HL-60 (cell line): Measurements from ENCODE around the gene DGCR8.
A peak's percentile ranks its signal among the peaks of the same experiment; 100 is the strongest.

Experiments used
- DNase-seq, 2 experiments: peaks; one replicate each; pipeline ENCODE4 v3.0.0-alpha.2; 2010 to 2020; ENCODE audit warnings: low read depth in 1 of 2, low spot score in 1 of 2
- H3K27ac ChIP-seq: fragments of 250-450 bp; sonication (Bioruptor Pico); replicated peaks from 2 replicates; pipeline ENCODE4 v1.5.1; 2020; ENCODE audit warnings: mild to moderate bottlenecking, moderate library complexity
- H3K27me3 ChIP-seq: fragments of 250-450 bp; sonication (Bioruptor Pico); 2 replicates; pipeline ENCODE4 v1.5.1; 2021; ENCODE audit warnings: mild to moderate bottlenecking, moderate library complexity; ENCODE audit not compliant: insufficient read depth, poor library complexity, severe bottlenecking
- H3K4me3 ChIP-seq: replicated peaks from 2 replicates; pipeline ENCODE4 v1.5.1; 2011; ENCODE audit warnings: mild to moderate bottlenecking, control low read depth, low read length; ENCODE audit not compliant: insufficient read depth
- GABPA ChIP-seq: IDR thresholded peaks from 2 replicates; pipeline ENCODE4 v1.6.1; 2012; ENCODE audit warnings: low read depth
- POLR2AphosphoS5 ChIP-seq: IDR thresholded peaks from 2 replicates; pipeline ENCODE4 v1.6.1; 2012; ENCODE audit warnings: low read depth
- SPI1 ChIP-seq: IDR thresholded peaks from 2 replicates; pipeline ENCODE4 v1.6.1; 2012; ENCODE audit warnings: low read depth, mild to moderate bottlenecking, borderline replicate concordance
- TF ChIP-seq, protein P1 (sequence below): IDR thresholded peaks from 2 replicates; pipeline ENCODE4 v1.6.1; 2012; ENCODE audit warnings: low read depth; ENCODE audit not compliant: insufficient replicate concordance
- TF ChIP-seq, protein P2 (sequence below): IDR thresholded peaks from one replicate; pipeline ENCODE4 v1.5.1; 2011; ENCODE audit warnings: low read length, control low read depth, inconsistent platforms; ENCODE audit not compliant: insufficient read depth

Gene DGCR8

DNA sequence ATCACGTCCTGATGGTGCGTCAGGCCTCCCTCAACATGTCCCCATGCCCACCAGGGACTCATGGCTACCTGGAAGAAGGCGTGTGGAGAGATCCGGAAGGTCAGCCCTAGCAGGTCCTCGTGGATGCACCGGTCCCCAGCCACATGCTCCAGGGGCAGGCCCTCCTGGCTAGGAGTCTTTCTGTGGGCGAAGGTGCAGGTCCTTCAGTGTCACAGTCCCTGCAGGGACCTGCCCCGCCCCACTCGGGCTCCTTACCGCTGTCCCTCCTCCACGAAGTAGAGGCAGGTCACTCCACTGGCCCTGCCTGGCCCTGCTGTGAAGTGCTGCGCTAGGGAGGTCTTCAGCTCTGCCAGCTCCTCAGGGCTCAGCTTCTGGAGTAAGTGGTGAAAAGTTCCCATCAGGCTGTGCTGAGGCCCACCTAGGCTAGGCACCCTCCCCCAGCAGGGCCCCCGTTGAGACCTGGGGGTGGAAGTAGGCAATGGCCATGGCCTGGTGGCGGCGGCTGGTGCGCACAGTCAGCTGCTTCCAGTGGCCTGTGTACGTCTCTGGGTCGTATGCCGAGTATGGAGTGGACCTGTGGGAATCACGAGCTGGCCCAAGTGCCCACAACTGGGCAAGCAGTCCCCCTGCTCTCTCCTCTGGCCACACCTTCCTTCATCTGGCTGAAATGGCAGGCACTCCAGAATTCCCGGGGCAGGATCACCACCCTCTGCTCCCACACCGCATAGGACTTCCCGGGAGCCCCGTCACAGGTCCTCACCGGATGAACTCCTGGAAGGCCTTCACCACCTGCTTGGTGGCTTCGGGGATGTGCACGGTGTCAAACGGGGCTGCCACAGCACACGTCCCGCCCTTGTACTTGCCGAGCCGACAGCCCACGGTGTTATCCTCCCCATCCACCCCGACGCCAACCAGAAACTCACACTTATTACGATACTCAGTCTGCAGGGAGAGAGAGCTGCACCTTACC lies 34.8 kb downstream of the DGCR8 start:
- no peak for DNase-seq
- peak; percentile 13; the same call in 1 of the 2 replicates for TF ChIP-seq POLR2AphosphoS5
- TF ChIP-seq GABPA, result no peak
- no peak for TF ChIP-seq SPI1
- no peaks in the 10 kb centered on the region for H3K27me3 ChIP-seq
- H3K4me3 ChIP-seq, result no peak overlapping the region
- peak overlapping the region; percentile 90 for H3K27ac ChIP-seq

GRCh38 chr22:20115691-20116375 lies 35.8 kb downstream of the DGCR8 start, which contains the start of gene RANBP1:
Gene RANBP1, plus strand, starts transcription at chr22:20116104. Its CDS starts 81 bp downstream, at chr22:20116185.
- Histone ChIP-seq H3K27ac (peak within 1 kb of the TSS; percentile 90), H3K4me3 (peak within 1 kb of the TSS; percentile 98), H3K27me3 (no peaks in the 10 kb centered on the region)
- TF ChIP-seq, protein P1, sequence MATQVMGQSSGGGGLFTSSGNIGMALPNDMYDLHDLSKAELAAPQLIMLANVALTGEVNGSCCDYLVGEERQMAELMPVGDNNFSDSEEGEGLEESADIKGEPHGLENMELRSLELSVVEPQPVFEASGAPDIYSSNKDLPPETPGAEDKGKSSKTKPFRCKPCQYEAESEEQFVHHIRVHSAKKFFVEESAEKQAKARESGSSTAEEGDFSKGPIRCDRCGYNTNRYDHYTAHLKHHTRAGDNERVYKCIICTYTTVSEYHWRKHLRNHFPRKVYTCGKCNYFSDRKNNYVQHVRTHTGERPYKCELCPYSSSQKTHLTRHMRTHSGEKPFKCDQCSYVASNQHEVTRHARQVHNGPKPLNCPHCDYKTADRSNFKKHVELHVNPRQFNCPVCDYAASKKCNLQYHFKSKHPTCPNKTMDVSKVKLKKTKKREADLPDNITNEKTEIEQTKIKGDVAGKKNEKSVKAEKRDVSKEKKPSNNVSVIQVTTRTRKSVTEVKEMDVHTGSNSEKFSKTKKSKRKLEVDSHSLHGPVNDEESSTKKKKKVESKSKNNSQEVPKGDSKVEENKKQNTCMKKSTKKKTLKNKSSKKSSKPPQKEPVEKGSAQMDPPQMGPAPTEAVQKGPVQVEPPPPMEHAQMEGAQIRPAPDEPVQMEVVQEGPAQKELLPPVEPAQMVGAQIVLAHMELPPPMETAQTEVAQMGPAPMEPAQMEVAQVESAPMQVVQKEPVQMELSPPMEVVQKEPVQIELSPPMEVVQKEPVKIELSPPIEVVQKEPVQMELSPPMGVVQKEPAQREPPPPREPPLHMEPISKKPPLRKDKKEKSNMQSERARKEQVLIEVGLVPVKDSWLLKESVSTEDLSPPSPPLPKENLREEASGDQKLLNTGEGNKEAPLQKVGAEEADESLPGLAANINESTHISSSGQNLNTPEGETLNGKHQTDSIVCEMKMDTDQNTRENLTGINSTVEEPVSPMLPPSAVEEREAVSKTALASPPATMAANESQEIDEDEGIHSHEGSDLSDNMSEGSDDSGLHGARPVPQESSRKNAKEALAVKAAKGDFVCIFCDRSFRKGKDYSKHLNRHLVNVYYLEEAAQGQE, result no peak
- TF ChIP-seq GABPA (no peak), POLR2AphosphoS5 (0 out of 2 replicates have a peak, but pooled peaks have one; percentile 10)
- DNase-seq, result no peak

- Histone ChIP-seq H3K27ac (peak overlapping the region; percentile 90), H3K4me3 (peak overlapping the region; percentile 98), H3K27me3 (no peaks in the 10 kb centered on the region)
- peak in 1 of 2 experiments; percentile 47 for DNase-seq
- TF ChIP-seq POLR2AphosphoS5 (peak; percentile 6; the same call in 1 of the 2 replicates), GABPA (no peak)
These were observed 36.4 kb downstream of the DGCR8 start for GRCh38 chr22:20116376-20116950.

- TF ChIP-seq, protein P1, result no peak
- TF ChIP-seq POLR2AphosphoS5 (peak; percentile 4), GABPA (peak; percentile 79), SPI1 (peak; percentile 78; the same call in 1 of the 2 replicates)
- TF ChIP-seq, protein P2, sequence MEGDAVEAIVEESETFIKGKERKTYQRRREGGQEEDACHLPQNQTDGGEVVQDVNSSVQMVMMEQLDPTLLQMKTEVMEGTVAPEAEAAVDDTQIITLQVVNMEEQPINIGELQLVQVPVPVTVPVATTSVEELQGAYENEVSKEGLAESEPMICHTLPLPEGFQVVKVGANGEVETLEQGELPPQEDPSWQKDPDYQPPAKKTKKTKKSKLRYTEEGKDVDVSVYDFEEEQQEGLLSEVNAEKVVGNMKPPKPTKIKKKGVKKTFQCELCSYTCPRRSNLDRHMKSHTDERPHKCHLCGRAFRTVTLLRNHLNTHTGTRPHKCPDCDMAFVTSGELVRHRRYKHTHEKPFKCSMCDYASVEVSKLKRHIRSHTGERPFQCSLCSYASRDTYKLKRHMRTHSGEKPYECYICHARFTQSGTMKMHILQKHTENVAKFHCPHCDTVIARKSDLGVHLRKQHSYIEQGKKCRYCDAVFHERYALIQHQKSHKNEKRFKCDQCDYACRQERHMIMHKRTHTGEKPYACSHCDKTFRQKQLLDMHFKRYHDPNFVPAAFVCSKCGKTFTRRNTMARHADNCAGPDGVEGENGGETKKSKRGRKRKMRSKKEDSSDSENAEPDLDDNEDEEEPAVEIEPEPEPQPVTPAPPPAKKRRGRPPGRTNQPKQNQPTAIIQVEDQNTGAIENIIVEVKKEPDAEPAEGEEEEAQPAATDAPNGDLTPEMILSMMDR, result no peak
- peak; percentile 96 to 98 for DNase-seq
- Histone ChIP-seq H3K27ac (peak within 1 kb of the TSS; percentile 90), H3K4me3 (peak within 1 kb of the TSS; percentile 98), H3K27me3 (no peaks in the 10 kb centered on the region)
These were observed 37.1 kb downstream of the DGCR8 start, which contains the start of gene TRMT2A for GRCh38 chr22:20116951-20117632. Gene TRMT2A, minus strand, starts transcription at chr22:20117226. Its CDS starts 320 bp downstream, at chr22:20116906.
